MCF 10A (cell line): ENCODE measurements around the gene PIP4P1. TPM values are rescaled to one million over a fixed set of nuclear protein-coding genes. Genes with fewer than 3 reads are reported as not detected.

Experiments used
- BruUV-seq: library from RNA; stranded (reverse); fragments of 400-500 nt; replicated peaks from 2 replicates; lab custom pipeline; 2021; lab: Mats Ljungman, UMichigan
- CTCF ChIA-PET: fragments of 300-600 bp; sonication (Branson Sonifier 250); formaldehyde crosslinking; extraction: SDS; loops from one replicate; lab custom pipeline; 2021; ENCODE audit warnings: antibody characterized with exemption, inconsistent platforms; lab: Yijun Ruan, JAX
- POLR2A ChIA-PET: fragments of 300-600, 350-650 bp; sonication (Branson Sonifier 250); formaldehyde crosslinking; extraction: SDS; loops from one replicate; lab custom pipeline; 2020; ENCODE audit warnings: antibody characterized with exemption, inconsistent platforms; lab: Yijun Ruan, JAX
- DNase-seq: peaks from one replicate; pipeline ENCODE4 v3.0.0-alpha.2; 2018; ENCODE audit not compliant: unreplicated experiment
- H3K27ac Mint-ChIP-seq: one replicate; pipeline ENCODE4 v1.8.0; 2022; ENCODE audit warnings: mild to moderate bottlenecking, low read depth, mixed read lengths; ENCODE audit not compliant: unreplicated experiment
- H3K27me3 Mint-ChIP-seq: one replicate; pipeline ENCODE4 v1.8.0; 2022; ENCODE audit warnings: mixed read lengths; ENCODE audit not compliant: insufficient read depth, unreplicated experiment
- H3K36me3 Mint-ChIP-seq: one replicate; pipeline ENCODE4 v1.8.0; 2022; ENCODE audit warnings: mild to moderate bottlenecking, moderate library complexity, mixed read lengths; ENCODE audit not compliant: insufficient read depth, unreplicated experiment
- H3K4me1 Mint-ChIP-seq: one replicate; pipeline ENCODE4 v1.8.0; 2022; ENCODE audit warnings: mixed read lengths; ENCODE audit not compliant: insufficient read depth, unreplicated experiment
- H3K4me3 Mint-ChIP-seq: one replicate; pipeline ENCODE4 v1.8.0; 2022; ENCODE audit warnings: mild to moderate bottlenecking, moderate library complexity, mixed read lengths; ENCODE audit not compliant: unreplicated experiment
- H3K9me3 Mint-ChIP-seq: one replicate; pipeline ENCODE4 v1.8.0; 2022; ENCODE audit warnings: mixed read lengths; ENCODE audit not compliant: unreplicated experiment
- CTCF ChIP-seq: fragments of 200-600 bp; IDR thresholded peaks from one replicate; pipeline ENCODE4 v1.8.0; 2022; ENCODE audit warnings: antibody characterized with exemption, mild to moderate bottlenecking; ENCODE audit not compliant: unreplicated experiment
- intact Hi-C: fragments of 100-400 bp; cut with micrococcal nuclease; formaldehyde crosslinking; loops from 2 replicates; pipeline ENCODE4 v1.14.1; 2022
- total RNA-seq: library from RNA; stranded (reverse); gene quantifications from 2 replicates; pipeline ENCODE4 v1.2.3, GENCODE V29; 2022

The PIP4P1 gene
- total RNA-seq, 1 experiment from 2014 or later = 22.5 TPM

GRCh38 chr14:20412411-20412810 lies 48.8 kb downstream of the PIP4P1 start:
- no TSS peak for BruUV-seq
- no peaks in the 10 kb centered on the region for H3K27me3 Mint-ChIP-seq
- ChIA-PET POLR2A (interaction anchor here (0.8 to 5.6 kb wide), 15 partner anchors 11 to 272 kb away, joined by 3 to 77 read pairs (median 11); partner anchors contain the start of genes APEX1, CCNB1IP1, OSGEP and PARP2), CTCF (interaction anchor here (0.6 to 3.8 kb wide), 5 partner anchors 11 to 182 kb away, joined by 3 to 28 read pairs (median 4); partner anchors contain the start of genes APEX1 and OSGEP)
- no peak for DNase-seq
- peak overlapping the region; percentile 49 for H3K27ac Mint-ChIP-seq
- peaks cover 8% of the 10 kb centered on the region for H3K36me3 Mint-ChIP-seq
- H3K9me3 Mint-ChIP-seq = no peaks in the 10 kb centered on the region
- TF ChIP-seq CTCF = no peak
- peak overlapping the region; percentile 77 for H3K4me3 Mint-ChIP-seq
- intact Hi-C loops = loop anchor here (5.0 kb wide), 1 partner anchor 70 kb away; the partner anchor contains the start of gene PARP2
- peaks cover 7% of the 10 kb centered on the region for H3K4me1 Mint-ChIP-seq

- DNase-seq = no peak
- Mint-ChIP-seq H3K36me3 (peaks cover 40% of the 10 kb centered on the region), H3K27ac (no peak overlapping the region), H3K4me1 (peaks cover 7% of the 10 kb centered on the region), H3K4me3 (no peak overlapping the region), H3K27me3 (no peaks in the 10 kb centered on the region), H3K9me3 (no peaks in the 10 kb centered on the region)
- intact Hi-C loops = no loop called here
- BruUV-seq = no TSS peak
- CTCF ChIA-PET = no interaction called here
- POLR2A ChIA-PET = interaction anchor here (0.7 to 0.9 kb wide), 2 partner anchors 66 to 1069 kb away, joined by 3 read pairs; partner anchors contain the start of gene PARP2
- no peak for TF ChIP-seq CTCF
Observed at GRCh38 chr14:20409226-20409625, 52.0 kb downstream of the PIP4P1 start.

Other genes starting within 250 kb of the PIP4P1 start
- not detected in 2 replicates for gene OR11H6, start 237.7 kb downstream of the PIP4P1 start, total RNA-seq
- not detected in 2 replicates for gene OR11H7, start 232.5 kb downstream of the PIP4P1 start, total RNA-seq
- not detected in 2 replicates for gene OR11H4, start 222.1 kb downstream of the PIP4P1 start, total RNA-seq
- gene TTC5, start 155.5 kb downstream of the PIP4P1 start, total RNA-seq = 18.4 and 22.9 TPM in 2 replicates
- 105 and 108 TPM in 2 replicates for gene CCNB1IP1, start 128.2 kb downstream of the PIP4P1 start, total RNA-seq
- 30.4 and 33.4 TPM in 2 replicates for gene PARP2, start 117.8 kb downstream of the PIP4P1 start, total RNA-seq
- 20.4 and 22.7 TPM in 2 replicates for gene TEP1, start 47.9 kb downstream of the PIP4P1 start, total RNA-seq
- gene KLHL33, start 25.3 kb downstream of the PIP4P1 start, total RNA-seq = 0.14 TPM in 1 of 2 replicates, not detected in the other
- 27.2 and 34.7 TPM in 2 replicates for gene OSGEP, start 6.6 kb downstream of the PIP4P1 start, total RNA-seq
- 140 and 168 TPM in 2 replicates for gene APEX1, start 6.2 kb downstream of the PIP4P1 start, total RNA-seq
- 56.0 and 63.9 TPM in 2 replicates for gene PNP, start 8.0 kb upstream of the PIP4P1 start, total RNA-seq
- gene RNASE10, start 44.1 kb upstream of the PIP4P1 start, total RNA-seq = 0.44 and 0.98 TPM in 2 replicates
- gene RNASE9, start 99.6 kb upstream of the PIP4P1 start, total RNA-seq = not detected in 2 replicates
- gene RNASE11, start 126.6 kb upstream of the PIP4P1 start, total RNA-seq = not detected in 2 replicates
- not detected in 2 replicates for gene RNASE12, start 129.9 kb upstream of the PIP4P1 start, total RNA-seq
- gene OR6S1, start 180.3 kb upstream of the PIP4P1 start, total RNA-seq = not detected in 2 replicates
- gene RNASE4, start 223.1 kb upstream of the PIP4P1 start, total RNA-seq = 1.2 and 2.4 TPM in 2 replicates
- gene ANG, start 227.3 kb upstream of the PIP4P1 start, total RNA-seq = 1.7 and 3.6 TPM in 2 replicates